ENCODE data around the gene HES3.

Gene HES3

DNA sequence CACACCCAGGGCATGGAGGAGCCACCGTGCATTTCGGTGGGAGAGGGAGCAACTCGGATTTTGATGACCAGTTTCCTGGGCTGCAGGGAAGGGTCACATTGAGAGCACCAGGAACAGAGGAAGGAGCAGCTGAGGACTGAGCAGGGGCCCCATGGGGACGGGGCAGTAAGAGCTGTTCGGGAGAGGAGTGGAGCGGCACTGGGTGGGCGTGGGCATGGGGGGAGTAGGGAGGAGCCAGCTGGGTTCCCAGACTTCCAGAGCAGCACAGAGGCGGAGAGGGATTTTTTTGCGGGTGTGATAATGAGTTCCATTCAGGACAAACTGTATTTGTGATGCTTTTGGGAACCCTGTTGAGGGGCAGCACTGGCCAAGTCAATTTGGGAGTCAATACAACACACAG is 34.3 kb downstream of the HES3 start:
- no peak for DNase-seq (ENCODE audit: low read depth, low spot score)

DNA sequence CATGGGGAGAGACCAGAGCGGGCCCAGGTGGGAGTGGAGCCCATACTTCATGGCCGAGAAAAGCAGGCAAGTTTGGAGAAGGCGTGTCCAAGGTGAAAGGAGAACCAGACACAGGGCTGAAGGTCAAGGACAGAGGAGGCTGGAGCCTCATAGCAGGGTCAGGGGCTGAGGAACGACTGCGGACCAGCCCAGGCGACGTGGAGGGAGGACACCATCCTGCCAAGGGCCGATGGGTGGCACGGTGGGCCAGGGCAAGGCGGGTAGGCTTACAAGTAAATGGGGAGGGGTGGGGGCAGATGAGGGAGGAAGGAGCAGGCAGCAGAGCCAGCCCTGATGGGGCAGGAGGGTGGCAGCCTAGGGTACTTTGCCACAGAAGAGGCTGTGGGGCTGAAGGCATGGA is 35.1 kb downstream of the HES3 start:
- DNase-seq (ENCODE audit: low read depth, low spot score): no peak

DNA sequence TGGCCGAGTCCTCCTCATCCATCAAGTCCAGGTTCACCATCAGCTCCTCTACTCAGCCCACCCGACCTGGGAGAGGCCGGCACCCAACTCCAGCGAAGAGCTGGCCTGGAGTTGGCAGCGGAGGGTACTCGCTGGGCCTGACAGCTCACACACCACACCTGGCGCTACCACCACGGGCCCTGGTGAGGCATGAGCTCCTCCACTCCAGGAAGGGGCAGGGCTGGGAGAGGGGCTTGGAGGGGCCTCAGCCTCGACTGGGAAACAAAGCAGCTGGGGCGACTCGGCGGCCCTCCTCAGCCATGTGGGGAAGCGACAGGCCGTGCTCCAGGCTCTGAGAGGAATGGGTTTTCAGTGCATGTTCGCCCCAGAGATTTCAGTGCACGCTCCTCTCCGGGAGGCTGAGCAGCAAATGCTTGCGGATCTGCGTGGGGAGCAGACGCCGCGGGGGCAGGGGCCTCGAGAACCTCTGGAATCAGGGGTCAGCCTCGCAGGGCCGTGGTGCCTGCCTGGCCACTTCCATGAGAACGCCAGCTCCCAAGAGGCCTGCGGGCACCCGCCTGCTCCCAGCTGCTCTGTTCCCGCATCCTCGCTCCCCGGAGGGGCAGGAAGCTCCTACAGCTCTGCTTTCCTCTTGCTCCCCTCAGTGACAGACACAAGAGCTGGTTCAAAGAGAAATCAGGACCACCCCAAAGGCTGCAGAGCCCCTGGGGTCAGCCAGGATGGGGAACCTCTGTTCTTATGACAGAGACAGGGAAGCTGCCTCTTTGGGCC is 35.8 kb downstream of the HES3 start:
- no peak for DNase-seq (ENCODE audit: low read depth, low spot score)

DNA sequence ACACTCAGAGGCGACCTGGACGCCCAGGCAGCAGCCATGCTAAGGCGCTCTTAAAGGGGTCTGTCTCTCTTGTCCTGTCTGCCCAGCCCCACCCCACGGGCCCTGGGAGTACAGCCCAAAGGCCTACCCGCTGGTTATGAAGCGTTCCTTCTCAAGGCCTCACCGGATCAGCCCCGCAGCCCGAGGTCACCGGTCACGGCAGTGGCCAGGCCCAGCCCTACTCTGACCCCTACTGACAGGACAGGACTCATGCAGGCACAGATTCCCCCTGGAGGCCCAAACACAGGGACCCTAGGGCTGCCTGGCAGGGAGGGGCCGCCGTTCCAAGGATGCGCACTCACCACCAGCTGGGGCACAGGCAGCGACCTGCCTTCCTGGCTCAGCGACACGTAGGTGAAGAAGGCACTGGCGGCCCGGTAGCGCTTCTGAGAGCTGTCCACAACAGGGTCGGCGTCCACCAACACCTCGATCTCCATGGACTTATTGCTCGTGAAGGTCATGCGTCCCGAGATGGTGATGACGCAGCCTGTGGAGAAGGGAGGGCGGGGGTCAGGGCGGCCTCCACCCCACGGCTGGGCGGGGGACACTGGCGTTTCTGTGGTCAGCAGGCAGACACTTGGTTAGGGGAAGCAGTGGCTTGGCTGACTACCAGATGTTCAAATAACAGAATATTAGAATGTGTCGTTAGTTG is 36.9 kb downstream of the HES3 start:
- no peak for DNase-seq (ENCODE audit: low read depth, low spot score)

DNA sequence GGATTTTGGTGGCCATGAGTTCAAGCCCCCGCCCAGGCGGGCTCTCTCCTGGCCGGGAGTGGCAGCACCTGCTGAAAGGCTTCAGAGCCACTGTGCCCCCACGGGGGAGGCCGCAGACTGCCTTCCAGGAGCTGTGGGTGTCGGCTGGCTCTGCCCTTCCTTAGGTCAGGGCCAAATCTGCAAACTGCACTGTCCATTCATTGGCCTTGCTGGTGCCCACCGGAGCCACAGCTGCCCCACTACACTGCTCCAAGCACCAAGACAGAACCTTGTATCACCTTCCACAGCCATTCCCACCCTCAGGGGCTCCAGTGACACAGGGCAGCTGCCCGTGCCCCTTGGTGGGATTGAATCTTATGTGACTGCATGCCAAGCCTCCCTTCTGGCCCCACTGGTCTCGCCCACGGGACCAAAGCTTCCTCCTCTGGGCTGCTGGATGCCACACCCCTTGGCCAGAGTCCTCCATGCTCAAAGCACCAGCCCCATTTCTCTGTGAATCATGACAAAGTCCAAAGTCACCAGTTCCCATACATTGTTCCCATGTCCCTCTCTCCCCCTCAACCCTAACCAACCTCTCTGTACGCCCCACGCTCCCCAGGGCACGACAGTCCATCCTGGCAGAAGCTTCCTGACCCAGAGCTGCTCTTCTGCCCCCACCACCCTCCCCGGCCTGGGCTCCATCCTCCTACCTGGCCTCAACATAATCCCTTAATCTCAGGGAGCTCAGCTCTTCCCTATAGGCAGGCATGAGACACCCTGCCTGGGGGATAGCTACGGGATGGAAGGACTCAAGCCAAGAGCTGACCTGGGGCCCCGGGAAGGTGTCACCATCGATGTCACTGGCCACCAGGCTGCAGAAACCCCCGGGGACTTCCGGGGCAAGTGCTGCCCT is 37.8 kb downstream of the HES3 start:
- no peak for DNase-seq (ENCODE audit: low read depth, low spot score)

DNA sequence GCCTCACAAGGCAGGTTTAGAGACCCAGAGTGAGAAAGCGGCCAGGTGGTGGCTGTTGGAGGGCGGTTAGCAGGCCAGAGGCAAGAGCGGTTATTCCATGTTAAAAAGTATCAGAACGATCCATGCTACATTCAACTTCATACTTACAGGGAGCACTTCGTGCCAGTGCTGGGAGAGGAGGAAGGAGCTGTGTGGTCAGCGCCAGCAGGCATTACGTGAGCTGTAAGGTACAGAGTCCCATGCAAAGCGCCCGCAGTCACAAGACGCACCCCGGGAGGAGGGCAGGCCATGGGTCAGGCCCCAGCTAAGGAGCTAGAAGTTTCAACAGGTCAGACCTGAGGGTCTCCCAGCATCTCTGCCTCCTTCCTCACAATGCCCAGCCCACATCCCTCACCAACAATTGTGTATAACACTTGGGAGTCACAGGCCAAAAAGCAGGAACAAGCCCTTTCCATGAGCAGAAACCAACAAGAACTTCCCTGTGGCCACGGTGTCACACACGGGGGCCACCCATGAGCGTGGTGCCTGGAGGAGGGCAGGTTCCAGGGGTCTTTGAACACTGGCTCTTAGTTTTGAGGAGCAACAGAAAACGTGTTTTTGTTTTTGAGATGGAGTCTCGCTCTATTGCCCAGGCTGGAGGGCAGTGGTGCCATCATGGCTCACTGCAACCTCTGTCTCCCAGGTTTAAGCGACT is 38.7 kb downstream of the HES3 start:
- no peak for DNase-seq (ENCODE audit: low read depth, low spot score)

DNA sequence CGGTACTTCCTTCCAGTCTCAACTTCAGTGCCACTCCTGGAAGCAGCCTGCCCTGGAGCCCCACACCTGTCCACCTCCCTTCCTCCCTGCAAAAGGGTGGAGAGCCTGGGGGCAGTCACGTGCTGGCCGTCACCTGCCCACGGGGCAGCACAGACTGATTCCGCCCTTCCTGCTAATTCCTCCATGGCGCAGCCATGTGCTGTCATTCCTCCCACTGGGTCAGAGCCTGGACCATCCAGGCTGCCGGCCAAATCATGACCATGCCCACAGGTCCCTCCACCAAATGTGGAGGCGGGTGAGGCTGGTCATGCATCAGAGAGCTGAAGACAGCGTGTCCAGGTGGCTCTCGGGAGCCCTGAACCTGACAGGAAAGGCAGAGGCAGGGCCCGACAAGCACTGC is 41.4 kb downstream of the HES3 start:
- DNase-seq (ENCODE audit: low read depth, low spot score): no peak

DNA sequence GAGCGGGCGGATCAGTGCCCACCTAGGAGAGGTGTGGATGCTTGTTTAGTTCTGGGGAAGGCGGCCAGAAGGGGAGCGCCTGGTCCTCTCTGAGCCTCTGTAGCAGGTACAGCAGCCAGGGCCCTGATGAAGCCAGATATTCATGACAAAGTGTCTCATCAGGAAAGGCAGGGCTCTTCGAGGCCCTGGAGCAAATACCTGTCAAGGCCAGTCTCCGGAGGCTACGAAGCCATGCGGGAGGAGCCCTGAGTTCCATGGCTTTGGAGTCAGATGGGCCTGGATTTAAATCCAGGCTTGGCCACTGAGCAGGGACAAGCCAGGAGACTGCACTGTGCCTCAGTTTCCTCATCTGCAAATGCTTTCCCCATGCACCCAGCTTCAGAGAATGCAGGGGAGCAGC is 42.3 kb downstream of the HES3 start:
- DNase-seq (ENCODE audit: low read depth, low spot score): no peak

DNA sequence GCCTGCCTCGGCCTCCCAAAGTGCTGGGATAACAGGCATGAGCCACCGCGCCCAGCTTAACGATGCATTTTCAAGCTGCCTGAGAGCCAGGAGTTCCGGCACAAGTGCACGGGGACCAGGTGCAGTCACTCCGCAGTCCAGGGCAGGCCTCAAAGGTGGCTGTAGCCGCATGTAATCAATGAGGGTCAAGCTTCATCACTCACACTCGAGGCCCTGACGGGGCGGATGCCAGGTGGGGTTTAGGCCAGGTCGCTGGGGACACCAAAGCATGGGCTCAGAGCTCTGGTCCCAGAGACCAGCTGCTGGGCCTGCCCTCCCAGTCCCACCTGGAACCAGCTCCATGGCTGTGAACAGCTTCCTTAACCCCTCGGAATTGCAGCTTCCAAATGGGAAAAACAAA is 43.0 kb downstream of the HES3 start:
- DNase-seq (ENCODE audit: low read depth, low spot score): no peak

DNA sequence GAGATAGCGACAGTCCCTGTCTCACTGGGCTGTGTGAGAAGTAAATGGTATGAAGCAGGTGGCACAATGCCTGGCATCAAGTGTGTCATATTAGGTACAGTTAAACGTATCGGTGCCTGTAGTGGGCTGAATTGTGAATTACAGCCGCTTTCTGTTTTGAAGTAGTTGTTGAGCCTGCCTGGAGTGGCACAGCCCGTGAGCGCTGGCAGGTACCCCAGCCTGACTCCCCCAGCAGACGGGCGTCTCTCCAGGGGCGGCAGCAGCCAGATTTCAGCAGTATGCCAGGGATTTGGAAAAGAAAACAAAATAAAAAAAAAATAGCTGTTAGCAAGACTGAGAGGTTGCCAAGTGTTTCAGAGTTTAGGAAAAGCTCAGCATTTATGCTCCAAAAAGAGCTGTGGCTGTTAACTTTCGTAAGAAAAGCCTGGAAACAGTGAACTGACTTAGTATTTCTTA is 43.5 kb downstream of the HES3 start:
- DNase-seq (ENCODE audit: low read depth, low spot score): no peak

DNA sequence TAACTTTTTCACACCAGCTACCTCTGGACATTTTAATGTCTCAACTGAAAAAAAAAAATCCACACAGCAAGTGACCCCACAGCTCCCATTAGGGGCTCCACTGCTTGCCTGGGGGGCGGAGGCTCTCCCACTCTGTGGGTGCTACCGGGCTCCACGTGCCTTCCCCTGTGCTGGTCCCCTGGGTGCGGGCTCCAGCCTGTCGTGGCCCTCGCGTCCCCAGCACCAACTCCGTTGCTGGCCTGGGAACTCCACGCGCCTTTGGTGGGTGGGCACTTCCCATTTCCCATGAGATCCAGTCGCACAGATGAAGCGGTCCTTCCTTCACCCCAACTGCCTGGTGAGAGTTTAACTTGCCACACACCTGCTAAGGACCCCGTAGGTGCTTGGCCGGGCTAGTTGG is 44.0 kb downstream of the HES3 start:
- DNase-seq (ENCODE audit: low read depth, low spot score): no peak

DNA sequence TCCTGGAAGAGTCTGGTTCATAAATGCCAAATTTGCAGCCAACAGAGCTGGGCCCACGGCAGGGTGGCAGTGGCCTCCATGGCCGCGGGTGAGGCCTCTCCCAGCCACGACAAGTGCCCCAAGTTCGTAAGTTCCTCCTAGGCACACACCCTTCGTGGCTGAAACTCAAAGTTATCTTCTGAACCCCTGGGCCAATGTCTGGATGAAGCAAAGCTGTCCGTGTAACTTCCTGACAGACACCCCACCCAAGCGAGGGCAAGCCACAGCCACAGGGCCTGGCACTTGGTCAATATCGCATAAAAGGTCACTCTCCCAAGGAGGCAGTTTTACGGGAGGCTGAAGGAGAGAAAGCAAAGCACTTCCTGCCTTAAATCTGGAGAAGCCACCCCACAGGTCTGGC is 44.7 kb downstream of the HES3 start:
- DNase-seq (ENCODE audit: low read depth, low spot score): no peak

DNA sequence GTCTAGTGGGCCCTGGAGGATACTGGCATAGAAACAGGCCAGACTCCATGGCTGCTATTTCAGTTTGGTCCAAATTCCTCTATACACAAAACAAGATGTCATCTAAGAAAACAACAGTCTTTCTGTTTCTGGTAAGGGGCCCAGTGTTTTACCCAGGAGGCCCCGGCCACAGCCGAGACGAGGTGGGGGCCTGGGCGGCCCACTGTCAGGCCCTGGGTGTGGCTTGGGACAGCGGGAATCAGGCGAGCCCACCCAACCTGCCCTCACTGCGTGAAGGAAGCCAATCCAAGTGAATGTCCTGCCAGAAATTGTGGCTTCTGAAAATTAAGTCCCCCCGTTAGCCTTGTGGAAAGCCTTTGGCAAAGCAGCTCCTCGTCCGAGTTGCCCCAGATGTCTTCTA is 48.1 kb downstream of the HES3 start:
- DNase-seq (ENCODE audit: low read depth, low spot score): no peak

DNA sequence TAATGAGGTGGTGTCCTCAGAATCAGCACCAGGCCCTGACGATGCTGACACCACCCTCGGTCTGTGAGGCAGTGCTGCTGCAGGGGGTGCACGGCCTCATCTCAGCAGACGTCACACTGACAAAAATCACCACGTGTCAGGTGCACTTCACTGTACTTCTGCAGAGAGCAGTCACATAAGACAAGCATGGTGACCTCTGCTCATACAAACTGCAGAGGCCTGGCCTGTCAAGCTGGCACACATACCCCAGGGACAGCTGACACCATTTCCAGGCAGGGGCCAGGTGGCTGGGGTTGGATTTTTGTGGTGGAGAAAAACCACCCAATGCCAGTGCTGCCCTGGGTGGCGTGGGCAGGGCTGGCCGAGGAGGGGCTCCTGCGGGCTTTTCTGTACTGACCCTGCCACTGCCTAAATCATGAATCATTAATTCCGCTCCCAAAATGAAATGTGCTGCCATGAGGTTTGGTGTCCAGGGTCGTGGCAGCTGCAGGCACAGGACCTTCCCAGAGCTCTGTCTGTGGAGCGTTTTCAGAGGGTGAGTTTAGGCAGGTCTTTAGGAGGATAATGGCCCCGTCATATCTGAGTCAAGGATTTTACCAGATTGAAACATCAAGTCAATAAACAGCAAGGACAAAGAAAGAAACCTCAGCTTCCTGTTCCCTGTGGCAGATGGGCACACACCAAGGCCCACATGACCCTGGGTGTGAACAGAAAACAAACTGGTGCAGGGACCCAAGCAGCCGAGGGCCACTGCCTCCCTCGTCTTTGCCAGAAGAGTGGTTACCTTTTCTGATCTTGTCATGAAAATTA is 50.3 kb downstream of the HES3 start:
- DNase-seq (ENCODE audit: low read depth, low spot score): no peak

DNA sequence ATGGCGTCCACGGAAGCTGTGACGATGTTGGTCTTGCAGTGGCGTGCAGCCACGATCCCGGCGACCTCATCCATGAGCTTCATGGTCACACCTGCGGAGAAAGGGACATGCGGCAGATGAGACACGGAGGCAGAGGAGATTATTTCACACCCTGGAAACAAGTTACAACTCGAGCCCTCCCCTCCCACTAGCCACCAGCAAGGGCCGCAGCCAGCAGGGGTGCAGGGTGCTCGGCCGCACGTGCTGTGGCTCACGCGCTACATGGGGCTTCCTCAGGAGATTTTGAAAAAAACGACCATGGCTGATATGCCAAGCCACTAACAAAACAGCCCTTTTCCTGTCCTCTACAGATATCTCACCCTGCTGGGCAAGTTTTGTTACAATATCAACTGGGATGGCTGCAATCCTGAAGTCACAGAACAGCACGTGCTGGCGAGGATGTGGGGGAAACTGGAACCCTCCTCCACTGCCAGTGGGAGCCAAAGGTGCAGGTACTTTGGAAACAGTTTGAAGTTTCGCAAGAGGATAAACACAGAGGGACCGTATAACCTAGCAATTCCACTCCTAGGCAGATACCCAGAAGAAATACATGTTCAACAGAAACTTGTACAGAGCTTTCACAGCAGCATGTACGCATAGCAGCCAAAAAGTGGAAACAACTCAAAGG is 51.0 kb downstream of the HES3 start:
- no peak for DNase-seq (ENCODE audit: low read depth, low spot score)
